Liver (tissue), 9 donors: ENCODE measurements around the gene ACOT13. TPM values are rescaled to one million over a fixed set of nuclear protein-coding genes. Genes with fewer than 3 reads are reported as not detected.

Source experiments
- DNase-seq: peaks from one replicate; pipeline ENCODE4 v3.0.0-alpha.2; 2017; ENCODE audit warnings: low spot score
- H3K27ac ChIP-seq, 2 donors: one replicate each; pipeline ENCODE4 v1.7.0; 2013; ENCODE audit warnings: inconsistent platforms in 2 of 2, low read length in 2 of 2, control low read depth in 1 of 2, low read depth in 1 of 2, mild to moderate bottlenecking in 1 of 2
- H3K27me3 ChIP-seq, 4 donors: one replicate each; pipeline versions ENCODE4 v1.6.1 to v1.7.0; 2013; ENCODE audit warnings: low read length in 3 of 4, inconsistent platforms in 1 of 4, mild to moderate bottlenecking in 1 of 4, moderate library complexity in 1 of 4; ENCODE audit not compliant: control insufficient read depth in 4 of 4, insufficient read depth in 4 of 4
- H3K36me3 ChIP-seq, 4 donors: one replicate each; pipeline versions ENCODE4 v1.6.1 to v1.7.0; 2013; ENCODE audit warnings: low read length in 3 of 4, mild to moderate bottlenecking in 3 of 4, low read depth in 1 of 4, moderate library complexity in 1 of 4; ENCODE audit not compliant: control insufficient read depth in 4 of 4, insufficient read depth in 3 of 4
- H3K4me1 ChIP-seq, 4 donors: one replicate each; pipeline versions ENCODE4 v1.6.1 to v1.7.0; 2013; ENCODE audit warnings: low read length in 3 of 4, mild to moderate bottlenecking in 3 of 4, moderate library complexity in 1 of 4; ENCODE audit not compliant: control insufficient read depth in 4 of 4, insufficient read depth in 4 of 4
- H3K4me3 ChIP-seq, 3 donors: one replicate each; pipeline versions ENCODE4 v1.6.1 to v1.7.0; 2013; ENCODE audit warnings: low read length in 3 of 3, control low read depth in 1 of 3, low read depth in 1 of 3, mild to moderate bottlenecking in 1 of 3
- H3K9ac ChIP-seq, 2 donors: one replicate each; pipeline ENCODE4 v1.7.0; 2013; ENCODE audit warnings: low read length in 2 of 2, mild to moderate bottlenecking in 2 of 2, moderate library complexity in 2 of 2, control low read depth in 1 of 2, low read depth in 1 of 2
- H3K9me3 ChIP-seq, 4 donors: one replicate each; pipeline versions ENCODE4 v1.6.1 to v1.7.0; 2013; ENCODE audit warnings: low read length in 3 of 4; ENCODE audit not compliant: control insufficient read depth in 4 of 4
- EGR1 ChIP-seq, 2 donors: IDR thresholded peaks; 2 replicates each; pipeline ENCODE4 v1.6.1; 2016 to 2018; ENCODE audit warnings: antibody characterized with exemption in 2 of 2, low read depth in 2 of 2
- FOXA1 ChIP-seq: IDR thresholded peaks from 2 replicates; pipeline ENCODE4 v1.6.1; 2016; ENCODE audit warnings: antibody characterized with exemption
- FOXA2 ChIP-seq: IDR thresholded peaks from 2 replicates; pipeline ENCODE4 v1.6.1; 2016; ENCODE audit warnings: antibody characterized with exemption
- GABPA ChIP-seq, 2 donors: IDR thresholded peaks in 1 of 2; conservative IDR thresholded peaks in 1 of 2; 2 replicates each; pipeline ENCODE4 v1.6.1; 2016; ENCODE audit warnings: antibody characterized with exemption in 2 of 2, mild to moderate bottlenecking in 1 of 2, moderate library complexity in 1 of 2
- HNF4A ChIP-seq, 2 donors: conservative IDR thresholded peaks; 2 replicates each; pipeline ENCODE4 v1.6.1; 2016; ENCODE audit warnings: antibody characterized with exemption in 2 of 2, mild to moderate bottlenecking in 2 of 2
- HNF4G ChIP-seq: IDR thresholded peaks from 2 replicates; pipeline ENCODE4 v1.6.1; 2016; ENCODE audit warnings: antibody characterized with exemption
- JUND ChIP-seq, 2 donors: IDR thresholded peaks; 2 replicates each; pipeline ENCODE4 v1.6.1; 2016; ENCODE audit warnings: antibody characterized with exemption in 2 of 2
- NR2F2 ChIP-seq: IDR thresholded peaks from 2 replicates; pipeline ENCODE4 v1.6.1; 2016; ENCODE audit warnings: antibody characterized with exemption
- RAD21 ChIP-seq, 2 donors: IDR thresholded peaks; 2 replicates each; pipeline ENCODE4 v1.6.1; 2016; ENCODE audit warnings: antibody characterized with exemption in 2 of 2, mild to moderate bottlenecking in 2 of 2
- RXRA ChIP-seq, 2 donors: IDR thresholded peaks; 2 replicates each; pipeline ENCODE4 v1.6.1; 2017 to 2018; ENCODE audit warnings: antibody characterized with exemption in 2 of 2, mild to moderate bottlenecking in 1 of 2
- SP1 ChIP-seq: IDR thresholded peaks from 2 replicates; pipeline ENCODE4 v1.6.1; 2018; ENCODE audit warnings: antibody characterized with exemption, mild to moderate bottlenecking
- TAF1 ChIP-seq: conservative IDR thresholded peaks from 2 replicates; pipeline ENCODE4 v1.6.1; 2016; ENCODE audit warnings: antibody characterized with exemption, mild to moderate bottlenecking
- YY1 ChIP-seq: IDR thresholded peaks from 2 replicates; pipeline ENCODE4 v1.6.1; 2016; ENCODE audit warnings: antibody characterized with exemption, mild to moderate bottlenecking
- WGBS: extraction: QIAGEN DNeasy Blood & Tissue Kit; methylation state at CpG from one replicate; pipeline ENCODE4 v1.1.7; 2013; 5-methylcytosine and 5-hydroxymethylcytosine counted together
- polyA plus RNA-seq, 2 donors: library from polyadenylated mRNA; stranded (reverse) in 1 of 2; unstranded in 1 of 2; fragments of 200-250 nt in 1 of 2; fragments of >200 nt in 1 of 2; fragmentation: Nextera tagmentation in 1 of 2; extraction: Ambion mirVana in 1 of 2; gene quantifications; one replicate each; pipeline versions ENCODE4 v1.2.1 to v1.2.3, GENCODE V29; 2013 to 2015
- total RNA-seq, 2 donors: library from RNA; depleted of rRNA; stranded (reverse); fragments of >200 nt; gene quantifications; one replicate each; pipeline ENCODE4 v1.2.3, GENCODE V29; 2014
- TF ChIP-seq, protein P1 (sequence below): IDR thresholded peaks from 2 replicates; pipeline ENCODE4 v1.6.1; 2016; ENCODE audit warnings: antibody characterized with exemption
- TF ChIP-seq, protein P2 (sequence below): fragments of 150-350 bp; IDR thresholded peaks from 2 replicates; pipeline ENCODE4 v1.5.1; 2017; ENCODE audit warnings: improper control_type of control experiment, low read depth, low read length; ENCODE audit not compliant: missing input control
- TF ChIP-seq, protein P3 (sequence below): IDR thresholded peaks from 2 replicates; pipeline ENCODE4 v1.6.1; 2016; ENCODE audit warnings: antibody characterized with exemption
- TF ChIP-seq, protein P4 (sequence below): IDR thresholded peaks from 2 replicates; pipeline ENCODE4 v1.6.1; 2016; ENCODE audit warnings: antibody characterized with exemption
- donor health status: healthy.
- donor health status: healthy.
- donor health status: healthy.
- donor health status: healthy.
- donor health status: healthy.

Gene ACOT13
- total and polyA plus RNA-seq, 4 donors, result 9.9 to 90.0 (median 21.3) TPM

DNA sequence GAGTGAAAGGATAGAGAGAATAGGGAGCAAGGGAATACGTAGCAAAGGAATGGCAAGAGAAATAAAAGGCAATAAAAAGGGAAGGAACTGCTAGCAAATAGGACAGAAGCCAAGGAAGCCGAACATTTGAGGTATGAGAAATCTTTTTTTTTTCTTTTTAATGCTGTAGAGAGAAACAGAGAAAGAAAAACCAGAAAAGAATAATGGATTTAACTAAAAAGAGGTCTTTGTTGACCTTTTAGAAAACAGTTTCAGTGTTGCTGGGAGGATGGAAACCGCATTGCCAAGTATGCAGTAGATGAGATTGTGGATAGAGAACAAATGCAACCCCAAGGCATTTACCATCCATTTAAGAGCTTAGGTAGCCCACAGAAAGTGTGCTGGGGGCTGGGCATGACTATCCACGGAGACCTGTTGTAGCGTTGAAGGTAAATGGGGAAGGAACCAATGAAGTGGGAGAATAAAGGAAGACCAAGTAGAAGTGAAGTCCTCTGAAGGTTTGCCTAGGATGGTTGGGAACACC lies 75.4 kb downstream of the ACOT13 start:
- no peak for DNase-seq
- H3K9ac ChIP-seq, result no peak overlapping the region
- no peaks in the 10 kb centered on the region for H3K36me3 ChIP-seq
- no peak overlapping the region for H3K27ac ChIP-seq
- no peak for TF ChIP-seq HNF4A (conservative IDR thresholded peaks at IDR 0.05)
- no peak for TF ChIP-seq RAD21 (IDR thresholded peaks at IDR 0.05)
- no peak for TF ChIP-seq FOXA1
- TF ChIP-seq EGR1 (IDR thresholded peaks at IDR 0.05; ENCODE audit: low read depth in 2 of 2), result no peak
- TF ChIP-seq, protein P1, sequence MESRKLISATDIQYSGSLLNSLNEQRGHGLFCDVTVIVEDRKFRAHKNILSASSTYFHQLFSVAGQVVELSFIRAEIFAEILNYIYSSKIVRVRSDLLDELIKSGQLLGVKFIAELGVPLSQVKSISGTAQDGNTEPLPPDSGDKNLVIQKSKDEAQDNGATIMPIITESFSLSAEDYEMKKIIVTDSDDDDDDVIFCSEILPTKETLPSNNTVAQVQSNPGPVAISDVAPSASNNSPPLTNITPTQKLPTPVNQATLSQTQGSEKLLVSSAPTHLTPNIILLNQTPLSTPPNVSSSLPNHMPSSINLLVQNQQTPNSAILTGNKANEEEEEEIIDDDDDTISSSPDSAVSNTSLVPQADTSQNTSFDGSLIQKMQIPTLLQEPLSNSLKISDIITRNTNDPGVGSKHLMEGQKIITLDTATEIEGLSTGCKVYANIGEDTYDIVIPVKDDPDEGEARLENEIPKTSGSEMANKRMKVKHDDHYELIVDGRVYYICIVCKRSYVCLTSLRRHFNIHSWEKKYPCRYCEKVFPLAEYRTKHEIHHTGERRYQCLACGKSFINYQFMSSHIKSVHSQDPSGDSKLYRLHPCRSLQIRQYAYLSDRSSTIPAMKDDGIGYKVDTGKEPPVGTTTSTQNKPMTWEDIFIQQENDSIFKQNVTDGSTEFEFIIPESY, result no peak
- no peak for TF ChIP-seq FOXA2
- TF ChIP-seq RXRA (IDR thresholded peaks at IDR 0.05), result no peak
- TF ChIP-seq YY1, result no peak
- no peak for TF ChIP-seq HNF4G
- TF ChIP-seq JUND (IDR thresholded peaks at IDR 0.05), result no peak
- TF ChIP-seq SP1, result no peak
- TF ChIP-seq, protein P2, sequence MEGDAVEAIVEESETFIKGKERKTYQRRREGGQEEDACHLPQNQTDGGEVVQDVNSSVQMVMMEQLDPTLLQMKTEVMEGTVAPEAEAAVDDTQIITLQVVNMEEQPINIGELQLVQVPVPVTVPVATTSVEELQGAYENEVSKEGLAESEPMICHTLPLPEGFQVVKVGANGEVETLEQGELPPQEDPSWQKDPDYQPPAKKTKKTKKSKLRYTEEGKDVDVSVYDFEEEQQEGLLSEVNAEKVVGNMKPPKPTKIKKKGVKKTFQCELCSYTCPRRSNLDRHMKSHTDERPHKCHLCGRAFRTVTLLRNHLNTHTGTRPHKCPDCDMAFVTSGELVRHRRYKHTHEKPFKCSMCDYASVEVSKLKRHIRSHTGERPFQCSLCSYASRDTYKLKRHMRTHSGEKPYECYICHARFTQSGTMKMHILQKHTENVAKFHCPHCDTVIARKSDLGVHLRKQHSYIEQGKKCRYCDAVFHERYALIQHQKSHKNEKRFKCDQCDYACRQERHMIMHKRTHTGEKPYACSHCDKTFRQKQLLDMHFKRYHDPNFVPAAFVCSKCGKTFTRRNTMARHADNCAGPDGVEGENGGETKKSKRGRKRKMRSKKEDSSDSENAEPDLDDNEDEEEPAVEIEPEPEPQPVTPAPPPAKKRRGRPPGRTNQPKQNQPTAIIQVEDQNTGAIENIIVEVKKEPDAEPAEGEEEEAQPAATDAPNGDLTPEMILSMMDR, result no peak
- TF ChIP-seq GABPA (IDR thresholded peaks at IDR 0.05 in 1 of 2, conservative IDR thresholded peaks at IDR 0.05 in 1 of 2), result no peak
- H3K9me3 ChIP-seq, result no peaks in the 10 kb centered on the region
- WGBS, result 87% methylated on average over 5 of the region's 5 CpGs
- H3K4me1 ChIP-seq, result no peaks in the 10 kb centered on the region
- H3K27me3 ChIP-seq, result no peaks in the 10 kb centered on the region
- no peak overlapping the region for H3K4me3 ChIP-seq

DNA sequence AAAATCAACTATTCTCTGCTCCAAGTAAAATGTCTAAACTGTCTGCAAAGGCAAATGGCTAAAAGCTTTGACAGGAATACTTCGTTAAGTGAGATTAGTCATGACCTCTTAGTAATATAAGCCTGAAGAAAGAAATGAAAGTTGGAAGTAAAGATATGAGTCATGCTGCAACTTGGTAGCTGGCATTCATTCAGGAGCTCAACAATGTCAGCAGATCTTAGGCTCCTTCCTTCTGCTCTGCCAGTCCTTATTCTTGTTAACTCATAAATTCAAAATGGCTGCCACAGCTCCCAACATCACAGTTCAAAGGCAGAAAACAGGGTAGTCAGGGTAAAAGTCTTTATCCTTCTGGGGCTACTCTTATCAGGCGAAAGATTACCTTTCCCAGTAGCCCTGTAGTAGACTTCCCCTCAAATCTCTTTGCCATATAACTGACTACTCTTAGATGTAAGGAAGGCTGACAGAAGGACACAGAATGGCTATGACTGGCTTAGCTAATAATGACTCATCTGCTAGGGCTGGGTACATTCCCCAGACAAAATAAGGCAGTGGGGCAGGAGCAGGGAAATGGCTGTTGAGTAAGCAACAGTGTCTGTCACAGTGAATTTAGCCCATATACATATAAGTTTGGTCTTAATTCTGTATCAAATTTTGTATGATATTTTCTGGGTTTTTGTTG lies 76.5 kb downstream of the ACOT13 start:
- Histone ChIP-seq H3K27ac (no peak overlapping the region), H3K4me3 (no peak overlapping the region), H3K36me3 (no peaks in the 10 kb centered on the region), H3K9me3 (no peaks in the 10 kb centered on the region), H3K9ac (no peak overlapping the region), H3K27me3 (no peaks in the 10 kb centered on the region), H3K4me1 (no peaks in the 10 kb centered on the region)
- DNase-seq, result no peak
- WGBS, result 79% methylated on average over 2 of the region's 2 CpGs
- TF ChIP-seq JUND (IDR thresholded peaks at IDR 0.05) (peak; percentile 10 to 36), FOXA1 (no peak), RXRA (IDR thresholded peaks at IDR 0.05) (no peak), YY1 (peak; percentile 77), SP1 (no peak)
- TF ChIP-seq, protein P3, sequence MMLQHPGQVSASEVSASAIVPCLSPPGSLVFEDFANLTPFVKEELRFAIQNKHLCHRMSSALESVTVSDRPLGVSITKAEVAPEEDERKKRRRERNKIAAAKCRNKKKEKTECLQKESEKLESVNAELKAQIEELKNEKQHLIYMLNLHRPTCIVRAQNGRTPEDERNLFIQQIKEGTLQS, result no peak

DNA sequence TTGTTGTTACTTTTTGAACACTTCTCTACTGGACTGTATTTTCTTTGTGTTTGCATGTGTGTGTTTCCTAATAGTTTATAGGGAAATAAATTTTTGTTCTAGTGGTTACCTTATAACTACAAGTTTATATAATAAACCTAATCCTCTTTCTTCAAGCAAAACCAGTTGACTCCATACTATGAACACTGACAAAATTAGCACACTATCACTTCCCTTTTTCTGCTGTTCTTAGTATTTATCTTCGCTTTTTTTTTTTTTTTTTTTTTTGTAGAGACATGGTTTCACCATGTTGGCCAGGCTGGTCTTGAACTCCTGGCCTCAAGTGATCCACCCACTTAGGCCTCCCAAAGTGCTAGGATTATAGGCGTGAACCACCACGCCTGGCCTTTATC lies 77.1 kb downstream of the ACOT13 start:
- no peaks in the 10 kb centered on the region for H3K4me1 ChIP-seq
- no peak overlapping the region for H3K4me3 ChIP-seq
- H3K27me3 ChIP-seq, result no peaks in the 10 kb centered on the region
- no peak overlapping the region for H3K9ac ChIP-seq
- 75% methylated on average over 3 of the region's 3 CpGs for WGBS
- no peak for DNase-seq
- no peak overlapping the region for H3K27ac ChIP-seq
- TF ChIP-seq EGR1 (IDR thresholded peaks at IDR 0.05; ENCODE audit: low read depth in 2 of 2) (no peak), HNF4G (no peak), TAF1 (no peak), JUND (IDR thresholded peaks at IDR 0.05) (no peak), NR2F2 (no peak), GABPA (IDR thresholded peaks at IDR 0.05 in 1 of 2, conservative IDR thresholded peaks at IDR 0.05 in 1 of 2) (no peak)
- TF ChIP-seq, protein P2, result no peak
- TF ChIP-seq, protein P1, result no peak
- TF ChIP-seq, protein P3, result no peak
- TF ChIP-seq, protein P4, sequence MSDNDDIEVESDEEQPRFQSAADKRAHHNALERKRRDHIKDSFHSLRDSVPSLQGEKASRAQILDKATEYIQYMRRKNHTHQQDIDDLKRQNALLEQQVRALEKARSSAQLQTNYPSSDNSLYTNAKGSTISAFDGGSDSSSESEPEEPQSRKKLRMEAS, result no peak
- H3K36me3 ChIP-seq, result no peaks in the 10 kb centered on the region
- no peaks in the 10 kb centered on the region for H3K9me3 ChIP-seq
